Prostate gland (tissue), 2 donors: ENCODE results near the gene PHAF1.

Experiments
- CTCF ChIP-seq, 4 experiments: fragments of 200-600 bp in 2 of 4; fragments of 450-650 bp in 2 of 4; sonication (generic) in 2 of 4; IDR thresholded peaks; 1 replicate in 3 of 4; 2 replicates in 1 of 4; pipeline ENCODE4 v1.5.1; 2016 to 2019; ENCODE audit warnings: antibody characterized with exemption in 4 of 4, mild to moderate bottlenecking in 2 of 4, moderate library complexity in 2 of 4
- POLR2A ChIP-seq: fragments of 450-650 bp; IDR thresholded peaks from one replicate; pipeline ENCODE4 v1.6.1; 2016; ENCODE audit warnings: antibody characterized with exemption, mild to moderate bottlenecking
- POLR2AphosphoS5 ChIP-seq: sonication (generic); formaldehyde crosslinking; IDR thresholded peaks from one replicate; pipeline ENCODE4 v1.6.1; 2017; ENCODE audit warnings: antibody characterized with exemption

- no peak for TF ChIP-seq POLR2AphosphoS5
- TF ChIP-seq CTCF (IDR thresholded peaks at IDR 0.05) = no peak
- no peak for TF ChIP-seq POLR2A
Measured at GRCh38 chr16:67116388-67117311, 6.9 kb downstream of the PHAF1 start.
